ENCODE measurements around the gene GRB2.

The GRB2 gene

GRCh38 chr17:75400326-75400939 is 5.0 kb downstream of the GRB2 start:
- TF ChIP-seq CTCF (IDR thresholded peaks at IDR 0.05; ENCODE audit: poor library complexity, severe bottlenecking): no peak

GRCh38 chr17:75398279-75398678 is 7.2 kb downstream of the GRB2 start:
- no peaks in the 10 kb centered on the region for H3K9me3 ChIP-seq (ENCODE audit: severe bottlenecking)
- no peak overlapping the region for H3K27ac ChIP-seq (ENCODE audit: poor library complexity, severe bottlenecking)
- peaks cover 23% of the 10 kb centered on the region for H3K4me1 ChIP-seq (ENCODE audit: insufficient read depth, poor library complexity, severe bottlenecking)
- ATAC-seq (ENCODE audit: low read depth) (no peak), DNase-seq (ENCODE audit: low spot score) (no peak)
- no peak overlapping the region for H3K4me3 ChIP-seq (ENCODE audit: severe bottlenecking)
- TF ChIP-seq CTCF (IDR thresholded peaks at IDR 0.05; ENCODE audit: poor library complexity, severe bottlenecking): no peak
- no peaks in the 10 kb centered on the region for H3K27me3 ChIP-seq (ENCODE audit: insufficient read depth, poor library complexity, severe bottlenecking)
- H3K36me3 ChIP-seq (ENCODE audit: low read depth): no peaks in the 10 kb centered on the region

More at GRCh38 chr17:75400326-75400939, 5.0 kb downstream of the GRB2 start:
- no peak overlapping the region for H3K27ac ChIP-seq (ENCODE audit: poor library complexity, severe bottlenecking)
- H3K36me3 ChIP-seq (ENCODE audit: low read depth): no peaks in the 10 kb centered on the region
- ATAC-seq (ENCODE audit: low read depth) (no peak), DNase-seq (ENCODE audit: low spot score) (no peak)
- H3K9me3 ChIP-seq (ENCODE audit: severe bottlenecking): no peaks in the 10 kb centered on the region
- H3K4me3 ChIP-seq (ENCODE audit: severe bottlenecking): no peak overlapping the region
- H3K4me1 ChIP-seq (ENCODE audit: insufficient read depth, poor library complexity, severe bottlenecking): peaks cover 23% of the 10 kb centered on the region
- no peaks in the 10 kb centered on the region for H3K27me3 ChIP-seq (ENCODE audit: insufficient read depth, poor library complexity, severe bottlenecking)

GRCh38 chr17:75397217-75397616 is 8.3 kb downstream of the GRB2 start:
- no peaks in the 10 kb centered on the region for H3K9me3 ChIP-seq (ENCODE audit: severe bottlenecking)
- H3K27ac ChIP-seq (ENCODE audit: poor library complexity, severe bottlenecking): peak overlapping the region; percentile 56
- DNase-seq (ENCODE audit: low spot score) (no peak), ATAC-seq (ENCODE audit: low read depth) (no peak)
- H3K4me3 ChIP-seq (ENCODE audit: severe bottlenecking): no peak overlapping the region
- peaks cover 10% of the 10 kb centered on the region for H3K36me3 ChIP-seq (ENCODE audit: low read depth)
- no peaks in the 10 kb centered on the region for H3K27me3 ChIP-seq (ENCODE audit: insufficient read depth, poor library complexity, severe bottlenecking)
- TF ChIP-seq CTCF (IDR thresholded peaks at IDR 0.05; ENCODE audit: poor library complexity, severe bottlenecking): no peak
- H3K4me1 ChIP-seq (ENCODE audit: insufficient read depth, poor library complexity, severe bottlenecking): peaks cover 30% of the 10 kb centered on the region

GRCh38 chr17:75396796-75397195 is 8.7 kb downstream of the GRB2 start:
- no peak for ATAC-seq (ENCODE audit: low read depth)
- Histone ChIP-seq H3K27me3 (ENCODE audit: insufficient read depth, poor library complexity, severe bottlenecking) (no peaks in the 10 kb centered on the region), H3K9me3 (ENCODE audit: severe bottlenecking) (no peaks in the 10 kb centered on the region), H3K27ac (ENCODE audit: poor library complexity, severe bottlenecking) (peak overlapping the region; percentile 56), H3K4me3 (ENCODE audit: severe bottlenecking) (no peak overlapping the region), H3K36me3 (ENCODE audit: low read depth) (peaks cover 14% of the 10 kb centered on the region), H3K4me1 (ENCODE audit: insufficient read depth, poor library complexity, severe bottlenecking) (peaks cover 29% of the 10 kb centered on the region)
- TF ChIP-seq CTCF (IDR thresholded peaks at IDR 0.05; ENCODE audit: poor library complexity, severe bottlenecking): no peak
- DNase-seq (ENCODE audit: low spot score): no peak

- H3K27me3 ChIP-seq (ENCODE audit: insufficient read depth, poor library complexity, severe bottlenecking): no peaks in the 10 kb centered on the region
- peaks cover 29% of the 10 kb centered on the region for H3K4me1 ChIP-seq (ENCODE audit: insufficient read depth, poor library complexity, severe bottlenecking)
- no peak for ATAC-seq (ENCODE audit: low read depth)
- TF ChIP-seq CTCF (IDR thresholded peaks at IDR 0.05; ENCODE audit: poor library complexity, severe bottlenecking): no peak
- H3K9me3 ChIP-seq (ENCODE audit: severe bottlenecking): no peaks in the 10 kb centered on the region
- H3K27ac ChIP-seq (ENCODE audit: poor library complexity, severe bottlenecking): peak overlapping the region; percentile 56
- no peak overlapping the region for H3K4me3 ChIP-seq (ENCODE audit: severe bottlenecking)
- no peak for DNase-seq (ENCODE audit: low spot score)
- peaks cover 18% of the 10 kb centered on the region for H3K36me3 ChIP-seq (ENCODE audit: low read depth)
Observed at GRCh38 chr17:75396025-75396424, 9.5 kb downstream of the GRB2 start.
